GM19043 (cell line): ENCODE results near the gene TPD52L2.
"Not testable (repeated sequence)": the region's sequence is repeated elsewhere in the genome, so short reads cannot be mapped to it uniquely, and the experiment has no call there.

Experiments
- ATAC-seq: cut with Tn5 transposase; IDR thresholded peaks from one replicate; pipeline ENCODE4 v1.9.1; 2021; ENCODE audit warnings: low read depth; ENCODE audit not compliant: unreplicated experiment

TPD52L2 gene

GRCh38 chr20:63835021-63835858, 29.8 kb upstream of the TPD52L2 start:
- ATAC-seq: no peak

GRCh38 chr20:63836458-63837344, 28.4 kb upstream of the TPD52L2 start:
- ATAC-seq: no peak

GRCh38 chr20:63837479-63837878, 27.6 kb upstream of the TPD52L2 start:
- no peak for ATAC-seq

GRCh38 chr20:63839620-63840019, 25.4 kb upstream of the TPD52L2 start:
- ATAC-seq: no peak

- no peak for ATAC-seq
These were observed 24.7 kb upstream of the TPD52L2 start for GRCh38 chr20:63840405-63840828.

GRCh38 chr20:63842258-63842657, 22.8 kb upstream of the TPD52L2 start:
- ATAC-seq: no peak

GRCh38 chr20:63843222-63843621, 21.8 kb upstream of the TPD52L2 start:
- no peak for ATAC-seq

- ATAC-seq: no peak
These were observed 21.3 kb upstream of the TPD52L2 start for GRCh38 chr20:63843778-63844177.

GRCh38 chr20:63844511-63844991, 20.5 kb upstream of the TPD52L2 start:
- ATAC-seq: no peak

- ATAC-seq: no peak
These were observed 18.8 kb upstream of the TPD52L2 start for GRCh38 chr20:63846128-63846771.

GRCh38 chr20:63846888-63847236, 18.2 kb upstream of the TPD52L2 start:
- no peak for ATAC-seq

GRCh38 chr20:63847237-63848002, 17.6 kb upstream of the TPD52L2 start:
- no peak for ATAC-seq

- ATAC-seq: no peak
These were observed 16.8 kb upstream of the TPD52L2 start for GRCh38 chr20:63848003-63848911.

- ATAC-seq: peak; percentile 76
These were observed 14.2 kb upstream of the TPD52L2 start for GRCh38 chr20:63850689-63851547.

- not testable (repeated sequence) for ATAC-seq
These were observed 13.5 kb upstream of the TPD52L2 start for GRCh38 chr20:63851548-63851943.

GRCh38 chr20:63853733-63854068, 11.4 kb upstream of the TPD52L2 start:
- not testable (repeated sequence) for ATAC-seq

GRCh38 chr20:63854069-63854765, 10.9 kb upstream of the TPD52L2 start:
- no peak for ATAC-seq
